HEK293 (cell line): Measurements from ENCODE around the gene RTL1.

Experiments
- CTCF ChIP-seq: fragments of 450-650 bp; formaldehyde crosslinking; IDR thresholded peaks from 2 replicates; pipeline ENCODE4 v1.5.1; 2016; ENCODE audit warnings: missing biosample characterization, missing genetic modification characterization
- EGR2 ChIP-seq: fragments of 450-650 bp; formaldehyde crosslinking; IDR thresholded peaks from 2 replicates; pipeline ENCODE4 v1.5.1; 2016; ENCODE audit warnings: low read depth, missing biosample characterization, missing genetic modification characterization
- ELK4 ChIP-seq: IDR thresholded peaks from 2 replicates; pipeline ENCODE4 v1.6.1; 2011; ENCODE audit warnings: mild to moderate bottlenecking, low read depth, low read length, borderline replicate concordance
- GFI1B ChIP-seq: fragments of 450-650 bp; formaldehyde crosslinking; IDR thresholded peaks from 2 replicates; pipeline ENCODE4 v1.5.1; 2016; ENCODE audit warnings: missing biosample characterization, missing genetic modification characterization
- KLF9 ChIP-seq: fragments of 450-650 bp; formaldehyde crosslinking; IDR thresholded peaks from 2 replicates; pipeline ENCODE4 v1.5.1; 2016; ENCODE audit warnings: missing biosample characterization, missing genetic modification characterization, low read depth
- REST ChIP-seq: fragments of 450-650 bp; formaldehyde crosslinking; IDR thresholded peaks from 2 replicates; pipeline ENCODE4 v1.5.1; 2016; ENCODE audit warnings: missing biosample characterization, missing genetic modification characterization
- SP7 ChIP-seq: fragments of 450-650 bp; formaldehyde crosslinking; IDR thresholded peaks from 2 replicates; pipeline ENCODE4 v1.5.1; 2016; ENCODE audit warnings: missing biosample characterization, missing genetic modification characterization
- ZBTB1 ChIP-seq: fragments of 450-650 bp; formaldehyde crosslinking; IDR thresholded peaks from 2 replicates; pipeline ENCODE4 v1.5.1; 2016; ENCODE audit warnings: missing biosample characterization, missing genetic modification characterization
- ZBTB21 ChIP-seq: fragments of 450-650 bp; formaldehyde crosslinking; IDR thresholded peaks from 2 replicates; pipeline ENCODE4 v1.5.1; 2017; ENCODE audit warnings: missing biosample characterization, missing genetic modification characterization
- ZNF239 ChIP-seq: fragments of 450-650 bp; formaldehyde crosslinking; IDR thresholded peaks from 2 replicates; pipeline ENCODE4 v1.5.1; 2016; ENCODE audit warnings: missing biosample characterization, missing genetic modification characterization
- ZNF335 ChIP-seq: fragments of 450-650 bp; formaldehyde crosslinking; conservative IDR thresholded peaks from 2 replicates; pipeline ENCODE4 v1.5.1; 2016; ENCODE audit warnings: missing biosample characterization, missing genetic modification characterization

GRCh38 chr14:100838493-100839314 is 64.8 kb downstream of the RTL1 start:
- TF ChIP-seq CTCF (tag by site-specific recombination) (no peak), ZNF239 (tag by site-specific recombination) (no peak), ZBTB1 (tag by site-specific recombination) (no peak), REST (no peak), ELK4 (no peak), GFI1B (tag by site-specific recombination) (no peak), ZBTB21 (tag by site-specific recombination) (no peak), SP7 (no peak), KLF9 (tag by site-specific recombination) (no peak), EGR2 (no peak), ZNF335 (tag by site-specific recombination) (no peak)
